Fibroblast of mammary gland (primary cell): ENCODE data around the gene CIAO3.
A peak's percentile ranks its signal among the peaks of the same experiment; 100 is the strongest.

ENCODE experiments used
- DNase-seq: peaks from one replicate; pipeline ENCODE4 v3.0.0-alpha.2; 2010; ENCODE audit warnings: low read depth
- H3K4me3 ChIP-seq: 2 replicates; pipeline ENCODE4 v1.5.1; 2011; ENCODE audit warnings: low read depth, mild to moderate bottlenecking, low read length, moderate library complexity; ENCODE audit not compliant: control insufficient read depth
- TF ChIP-seq, protein P1 (sequence below): conservative IDR thresholded peaks from 2 replicates; pipeline ENCODE4 v1.5.1; 2011; ENCODE audit warnings: low read depth, low read length, inconsistent platforms; ENCODE audit not compliant: control insufficient read depth, insufficient read depth

CIAO3 gene

DNA sequence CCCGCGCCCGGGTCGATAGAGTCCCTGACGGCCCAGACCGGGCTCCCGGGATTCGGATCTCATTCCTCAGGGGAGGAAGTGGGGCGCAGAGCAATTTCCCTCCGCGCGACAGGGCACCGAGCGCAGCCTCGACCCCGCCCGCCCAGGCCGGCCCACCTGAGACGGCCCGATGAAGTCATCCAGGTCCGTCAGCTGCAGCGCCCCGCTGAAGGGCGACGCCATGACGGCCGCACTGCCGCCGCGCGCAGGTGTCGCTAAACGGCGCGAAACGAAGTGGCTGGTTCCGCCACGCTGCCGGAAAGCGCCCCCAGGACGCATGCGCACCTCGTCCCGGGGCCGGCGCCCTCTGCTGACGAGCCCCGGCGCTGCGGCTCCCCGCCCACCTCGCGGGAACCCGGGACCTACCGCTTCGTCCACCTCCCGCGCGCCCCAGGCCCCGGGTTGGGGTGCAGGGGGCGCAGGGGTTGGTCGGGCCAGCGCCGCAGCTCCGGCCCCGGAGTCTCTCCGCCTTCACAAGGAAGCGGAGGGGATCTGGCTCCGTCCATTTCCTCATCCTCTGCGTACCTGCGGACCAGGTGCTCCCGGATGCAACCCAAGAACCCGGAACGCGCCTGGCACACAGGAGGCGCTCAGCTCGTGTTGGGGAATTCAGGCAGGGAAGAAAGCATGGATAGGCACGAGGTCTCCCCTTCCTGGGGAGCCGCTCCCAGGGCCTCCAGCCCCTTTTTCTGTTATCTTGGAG is at the start of gene CIAO3:
TSS of gene CIAO3 (minus strand) at position 234 of the 742 bp plus-strand sequence. CDS start at position 222, 12 bp downstream.
- TF ChIP-seq, protein P1, sequence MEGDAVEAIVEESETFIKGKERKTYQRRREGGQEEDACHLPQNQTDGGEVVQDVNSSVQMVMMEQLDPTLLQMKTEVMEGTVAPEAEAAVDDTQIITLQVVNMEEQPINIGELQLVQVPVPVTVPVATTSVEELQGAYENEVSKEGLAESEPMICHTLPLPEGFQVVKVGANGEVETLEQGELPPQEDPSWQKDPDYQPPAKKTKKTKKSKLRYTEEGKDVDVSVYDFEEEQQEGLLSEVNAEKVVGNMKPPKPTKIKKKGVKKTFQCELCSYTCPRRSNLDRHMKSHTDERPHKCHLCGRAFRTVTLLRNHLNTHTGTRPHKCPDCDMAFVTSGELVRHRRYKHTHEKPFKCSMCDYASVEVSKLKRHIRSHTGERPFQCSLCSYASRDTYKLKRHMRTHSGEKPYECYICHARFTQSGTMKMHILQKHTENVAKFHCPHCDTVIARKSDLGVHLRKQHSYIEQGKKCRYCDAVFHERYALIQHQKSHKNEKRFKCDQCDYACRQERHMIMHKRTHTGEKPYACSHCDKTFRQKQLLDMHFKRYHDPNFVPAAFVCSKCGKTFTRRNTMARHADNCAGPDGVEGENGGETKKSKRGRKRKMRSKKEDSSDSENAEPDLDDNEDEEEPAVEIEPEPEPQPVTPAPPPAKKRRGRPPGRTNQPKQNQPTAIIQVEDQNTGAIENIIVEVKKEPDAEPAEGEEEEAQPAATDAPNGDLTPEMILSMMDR, result no peak
- H3K4me3 ChIP-seq, result peak within 1 kb of the TSS; percentile 63
- DNase-seq, result peak; percentile 85

DNA sequence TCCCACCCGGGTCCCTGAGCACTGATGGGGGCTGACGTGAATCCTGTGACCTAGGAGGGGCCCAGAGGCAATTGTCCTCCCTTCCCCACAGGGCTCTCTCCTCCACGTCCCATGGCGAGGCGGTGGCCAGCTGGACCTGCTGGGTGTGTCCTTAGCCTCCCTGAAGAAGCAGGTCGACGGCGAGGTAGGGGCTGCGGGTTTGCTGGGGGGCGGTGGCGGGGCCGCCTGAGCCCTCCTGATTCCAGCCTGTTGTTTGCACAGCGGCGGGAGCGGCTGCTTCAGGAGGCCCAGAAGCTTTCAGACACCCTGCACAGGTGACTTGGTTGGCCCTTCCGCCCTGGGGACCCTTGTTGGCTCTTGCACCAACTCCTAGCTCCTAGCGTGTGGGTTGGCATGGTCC is 49.3 kb upstream of the CIAO3 start:
- DNase-seq, result no peak
- TF ChIP-seq, protein P1, result no peak
- no peak overlapping the region for H3K4me3 ChIP-seq

DNA sequence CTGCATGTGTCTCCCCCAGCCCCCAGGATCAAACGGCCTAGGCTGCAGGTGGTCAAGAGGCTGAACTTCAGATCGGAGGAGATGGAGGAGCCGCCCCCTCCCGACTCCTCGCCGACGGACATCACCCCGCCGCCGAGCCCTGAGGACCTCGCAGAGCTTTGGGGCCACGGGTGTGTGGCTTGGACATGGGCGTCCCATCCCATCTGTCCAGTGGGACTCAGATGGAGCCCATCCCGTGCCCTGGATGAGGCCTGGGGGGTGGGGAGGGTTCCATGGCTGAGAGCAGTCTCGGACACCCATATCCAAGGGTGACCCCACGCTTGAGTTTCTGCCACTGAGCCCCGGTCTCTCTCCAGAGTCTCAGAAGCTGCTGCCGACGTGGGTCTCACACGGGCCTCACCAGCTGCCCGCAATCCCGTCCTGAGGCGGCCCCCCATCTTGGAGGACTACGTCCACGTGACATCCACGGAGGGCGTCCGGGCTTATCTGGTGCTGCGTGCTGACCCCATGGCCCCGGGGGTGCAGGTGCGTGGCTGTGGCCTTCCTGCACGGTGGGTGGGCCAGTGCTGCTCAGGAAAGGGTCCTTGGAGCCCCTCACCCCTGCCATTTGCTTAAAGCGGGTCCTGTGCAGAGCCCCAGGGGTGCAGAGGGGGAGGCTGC is 48.5 kb upstream of the CIAO3 start:
- no peak for DNase-seq
- TF ChIP-seq, protein P1, result no peak
- H3K4me3 ChIP-seq, result peak overlapping the region; percentile 71

DNA sequence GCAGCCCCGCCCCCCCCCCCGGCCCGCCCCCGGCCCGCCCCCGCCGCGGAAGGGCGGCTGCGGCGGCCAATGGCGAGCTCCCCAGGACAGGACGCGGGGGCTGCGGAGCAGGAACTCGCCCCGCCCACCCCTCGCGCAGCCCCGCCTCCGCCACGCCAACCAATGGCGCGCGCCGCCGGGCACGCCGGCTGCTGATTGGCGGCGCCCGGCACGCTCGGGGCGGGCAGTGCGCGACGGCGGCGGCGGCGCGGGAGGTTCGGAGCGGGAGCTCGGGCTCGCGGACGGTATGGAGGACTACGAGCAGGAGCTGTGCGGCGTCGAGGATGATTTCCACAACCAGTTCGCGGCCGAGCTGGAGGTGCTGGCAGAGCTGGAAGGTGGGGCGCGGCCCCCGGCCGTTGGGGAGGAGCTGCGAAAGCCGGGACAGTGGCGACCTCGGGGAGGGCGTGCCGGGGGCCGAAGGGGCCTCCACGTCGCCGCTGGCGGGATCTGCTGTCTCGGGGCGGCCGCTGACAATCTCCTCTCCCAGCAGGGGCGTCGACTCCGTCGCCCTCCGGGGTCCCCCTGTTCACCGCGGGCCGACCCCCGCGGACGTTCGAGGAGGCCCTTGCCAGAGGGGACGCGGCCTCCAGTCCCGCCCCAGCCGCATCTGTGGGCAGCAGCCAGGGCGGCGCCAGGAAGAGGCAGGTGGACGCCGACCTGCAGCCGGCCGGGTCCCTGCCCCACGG is 47.8 kb upstream of the CIAO3 start, which contains the start of gene CHTF18:
TSS of gene CHTF18 (plus strand) at position 222 of the 728 bp plus-strand sequence. CDS start at position 287, 65 bp downstream.
- H3K4me3 ChIP-seq, result peak within 1 kb of the TSS; percentile 82
- peak; percentile 84 for DNase-seq
- TF ChIP-seq, protein P1, result no peak

DNA sequence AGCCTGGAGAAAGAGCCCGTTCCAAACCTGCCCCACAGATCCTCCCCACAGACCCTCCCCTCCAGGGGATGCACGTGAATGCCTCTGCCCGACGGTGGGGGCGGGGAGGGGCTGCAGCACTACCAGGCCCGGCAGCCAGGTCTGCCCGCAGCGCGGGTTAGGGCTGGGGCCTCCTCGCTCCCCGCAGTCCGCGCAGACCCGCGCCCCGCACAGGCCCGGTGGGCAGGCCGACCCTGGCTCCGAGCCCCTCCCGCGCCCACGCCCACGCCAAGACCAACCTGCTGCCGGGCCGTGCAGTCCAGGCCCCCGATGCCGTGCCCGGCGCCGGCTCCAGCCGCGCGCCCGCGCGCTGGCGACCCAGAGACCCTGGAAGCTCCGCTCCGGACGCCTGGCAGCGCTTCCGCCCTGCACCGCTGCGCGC is 47.2 kb upstream of the CIAO3 start, which contains the start of gene RPUSD1:
TSS of gene RPUSD1 (minus strand) at position 404 of the 421 bp plus-strand sequence. CDS start 644 bp downstream, outside the sequence.
- DNase-seq, result no peak
- TF ChIP-seq, protein P1, result no peak
- H3K4me3 ChIP-seq, result peak within 1 kb of the TSS; percentile 82

DNA sequence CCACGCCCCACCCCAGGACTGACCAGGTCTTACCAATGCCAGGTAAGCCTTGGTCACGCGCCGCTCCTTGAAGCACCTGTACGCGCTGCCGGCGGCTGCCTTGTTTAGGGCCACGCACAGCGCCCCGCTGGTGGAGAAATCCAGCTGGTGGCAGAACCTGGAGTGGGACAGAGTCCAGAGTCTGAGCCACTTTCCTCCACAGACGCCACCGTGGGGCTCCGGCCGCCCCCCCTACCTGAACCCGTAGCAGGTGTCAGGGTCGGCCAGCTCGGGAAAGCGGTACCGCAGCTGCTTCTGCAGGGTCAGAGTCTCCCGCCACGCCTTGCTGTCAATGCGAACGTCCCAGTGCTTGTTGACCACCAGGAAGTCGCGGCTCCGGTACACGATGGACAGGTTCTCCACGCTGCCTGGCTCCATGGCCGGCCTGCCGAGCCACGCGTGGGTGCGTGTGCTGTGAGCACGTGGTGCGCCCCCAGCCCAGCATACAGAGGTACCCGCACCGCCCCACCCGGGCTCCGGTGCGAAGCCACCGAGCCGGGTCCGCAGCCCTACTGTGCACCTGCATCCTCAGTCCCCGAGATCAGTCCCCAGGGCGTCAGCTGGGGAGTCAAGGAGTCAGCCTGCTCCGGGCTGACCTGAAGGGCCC is 46.6 kb upstream of the CIAO3 start:
- no peak for DNase-seq
- TF ChIP-seq, protein P1, result no peak
- peak overlapping the region; percentile 82 for H3K4me3 ChIP-seq
